H1 (cell line): ENCODE measurements around the gene CCDC183.
"Not testable (repeated sequence)": the region's sequence is repeated elsewhere in the genome, so short reads cannot be mapped to it uniquely, and the experiment has no call there.

ENCODE experiments used
- CHD2 ChIP-seq: IDR thresholded peaks from 2 replicates; pipeline ENCODE4 v1.6.1; 2012; ENCODE audit warnings: low read length, improper control_type of control experiment
- GABPA ChIP-seq: IDR thresholded peaks from 2 replicates; pipeline ENCODE4 v1.6.1; 2011; ENCODE audit warnings: mild to moderate bottlenecking, low read length, moderate library complexity, borderline replicate concordance; ENCODE audit not compliant: insufficient read depth
- MAFK ChIP-seq: IDR thresholded peaks from 2 replicates; pipeline ENCODE4 v1.6.1; 2012; ENCODE audit warnings: low read depth, mild to moderate bottlenecking, improper control_type of control experiment, low read length
- NRF1 ChIP-seq: IDR thresholded peaks from 2 replicates; pipeline ENCODE4 v1.6.1; 2011; ENCODE audit warnings: mild to moderate bottlenecking, low read depth, low read length, improper control_type of control experiment
- POLR2A ChIP-seq, 2 experiments: IDR thresholded peaks; 1 replicate in 1 of 2; 2 replicates in 1 of 2; pipeline ENCODE4 v1.6.1; 2011; ENCODE audit warnings: low read depth in 2 of 2, low read length in 2 of 2, mild to moderate bottlenecking in 2 of 2; ENCODE audit errors: control extremely low read depth in 1 of 2
- RFX5 ChIP-seq: IDR thresholded peaks from 2 replicates; pipeline ENCODE4 v1.6.1; 2011; ENCODE audit warnings: low read depth, low read length, improper control_type of control experiment, borderline replicate concordance
- SP1 ChIP-seq: IDR thresholded peaks from 2 replicates; pipeline ENCODE4 v1.6.1; 2011; ENCODE audit warnings: low read depth, low read length
- TAF1 ChIP-seq: IDR thresholded peaks from 2 replicates; pipeline ENCODE4 v1.6.1; 2011; ENCODE audit warnings: mild to moderate bottlenecking, low read depth, low read length
- TF ChIP-seq, protein P1 (sequence below), 3 experiments: IDR thresholded peaks; 1 replicate in 2 of 3; 2 replicates in 1 of 3; pipeline versions ENCODE4 v1.5.1 to v1.6.1; 2011; ENCODE audit warnings: low read length in 3 of 3, mild to moderate bottlenecking in 3 of 3, inconsistent platforms in 2 of 3, low read depth in 1 of 3, moderate library complexity in 1 of 3; ENCODE audit not compliant: insufficient read depth in 1 of 3; ENCODE audit errors: control extremely low read depth in 1 of 3

DNA sequence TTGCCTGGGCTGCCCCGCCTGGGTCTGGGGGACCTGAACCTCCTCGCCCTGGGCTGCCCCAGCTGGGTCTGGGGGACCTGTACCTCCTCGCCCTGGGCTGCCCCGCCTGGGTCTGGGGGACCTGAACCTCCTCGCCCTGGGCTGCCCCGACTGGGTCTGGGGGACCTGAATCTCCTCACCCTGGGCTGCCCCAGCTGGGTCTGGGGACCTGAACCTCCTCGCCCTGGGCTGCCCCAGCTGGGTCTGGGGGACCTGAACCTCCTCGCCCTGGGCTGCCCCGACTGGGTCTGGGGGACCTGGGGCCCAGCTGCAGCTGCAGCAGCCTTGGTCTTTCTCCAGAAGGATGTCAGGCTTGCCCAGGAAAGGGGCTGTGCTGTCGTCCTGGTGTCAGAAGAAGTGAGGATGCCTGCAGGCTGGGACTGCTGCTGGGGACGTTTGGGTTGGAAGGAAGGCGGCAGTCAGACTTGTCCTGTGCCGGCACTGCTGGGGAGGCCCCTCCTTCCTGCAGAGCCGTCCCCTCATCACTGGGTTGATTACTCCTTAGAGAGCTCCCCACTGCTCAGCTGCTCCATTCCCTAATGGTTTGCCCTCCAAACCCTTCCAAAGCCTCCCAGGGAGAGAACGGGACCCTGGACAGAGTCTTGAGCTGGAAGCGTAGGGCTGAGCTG lies 37.4 kb downstream of the CCDC183 start:
- TF ChIP-seq, protein P1, sequence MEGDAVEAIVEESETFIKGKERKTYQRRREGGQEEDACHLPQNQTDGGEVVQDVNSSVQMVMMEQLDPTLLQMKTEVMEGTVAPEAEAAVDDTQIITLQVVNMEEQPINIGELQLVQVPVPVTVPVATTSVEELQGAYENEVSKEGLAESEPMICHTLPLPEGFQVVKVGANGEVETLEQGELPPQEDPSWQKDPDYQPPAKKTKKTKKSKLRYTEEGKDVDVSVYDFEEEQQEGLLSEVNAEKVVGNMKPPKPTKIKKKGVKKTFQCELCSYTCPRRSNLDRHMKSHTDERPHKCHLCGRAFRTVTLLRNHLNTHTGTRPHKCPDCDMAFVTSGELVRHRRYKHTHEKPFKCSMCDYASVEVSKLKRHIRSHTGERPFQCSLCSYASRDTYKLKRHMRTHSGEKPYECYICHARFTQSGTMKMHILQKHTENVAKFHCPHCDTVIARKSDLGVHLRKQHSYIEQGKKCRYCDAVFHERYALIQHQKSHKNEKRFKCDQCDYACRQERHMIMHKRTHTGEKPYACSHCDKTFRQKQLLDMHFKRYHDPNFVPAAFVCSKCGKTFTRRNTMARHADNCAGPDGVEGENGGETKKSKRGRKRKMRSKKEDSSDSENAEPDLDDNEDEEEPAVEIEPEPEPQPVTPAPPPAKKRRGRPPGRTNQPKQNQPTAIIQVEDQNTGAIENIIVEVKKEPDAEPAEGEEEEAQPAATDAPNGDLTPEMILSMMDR (IDR thresholded peaks at IDR 0.05; ENCODE audit: control extremely low read depth in 1 of 3, insufficient read depth in 1 of 3, low read depth in 1 of 3, low read length in 3 of 3) = not testable (repeated sequence)
- TF ChIP-seq POLR2A (IDR thresholded peaks at IDR 0.05; ENCODE audit: control extremely low read depth in 1 of 2, low read depth in 2 of 2, low read length in 2 of 2); SP1; RFX5; NRF1; GABPA; CHD2; MAFK; TAF1: not testable (repeated sequence)
